H1 (cell line): ENCODE measurements around the gene VSTM4. TPM values are rescaled to one million over a fixed set of nuclear protein-coding genes. Genes with fewer than 3 reads are reported as not detected.
A peak's percentile ranks its signal among the peaks of the same experiment; 100 is the strongest.

Experiments used
- CTCF ChIA-PET: fragments of 300-600 bp; sonication (Branson Sonifier 250); formaldehyde crosslinking; loops from one replicate; lab custom pipeline; 2021; ENCODE audit not compliant: partially characterized antibody; lab: Charles Lee
- POLR2A ChIA-PET: fragments of 300-600 bp; sonication (Branson Sonifier 250); formaldehyde crosslinking; loops from one replicate; lab custom pipeline; 2021; ENCODE audit warnings: inconsistent platforms; ENCODE audit not compliant: partially characterized antibody; lab: Charles Lee
- DNase-seq, 2 experiments: peaks; one replicate each; pipeline versions ENCODE4 v3.0.0 to v3.0.0-alpha.2; 2010 to 2022; ENCODE audit warnings: low spot score in 2 of 2, low read depth in 1 of 2, mixed read lengths in 1 of 2
- FAIRE-seq: peaks from 2 replicates; lab custom pipeline; 2011; peaks lifted over from hg19 to GRCh38; lab: Jason Lieb, UNC
- H2AFZ ChIP-seq: 2 replicates; pipeline ENCODE4 v1.8.1; 2012; ENCODE audit warnings: low read length, inconsistent platforms
- H2AK5ac ChIP-seq: 2 replicates; pipeline ENCODE4 v1.6.1; 2013; ENCODE audit warnings: low read depth, low read length
- H2BK120ac ChIP-seq: replicated peaks from 2 replicates; pipeline ENCODE3; 2013; ENCODE audit warnings: low read depth, low read length, inconsistent platforms
- H2BK12ac ChIP-seq: 2 replicates; pipeline ENCODE4 v1.6.1; 2013; ENCODE audit warnings: low read depth, low read length
- H2BK15ac ChIP-seq: 2 replicates; pipeline ENCODE4 v1.6.1; 2013; ENCODE audit warnings: low read length
- H2BK20ac ChIP-seq: 2 replicates; pipeline ENCODE4 v1.6.1; 2013; ENCODE audit warnings: low read length
- H2BK5ac ChIP-seq: 2 replicates; pipeline ENCODE4 v1.6.1; 2013; ENCODE audit warnings: low read depth, low read length
- H3K14ac ChIP-seq: 2 replicates; pipeline ENCODE4 v1.6.1; 2013; ENCODE audit warnings: inconsistent platforms; ENCODE audit not compliant: insufficient read length
- H3K18ac ChIP-seq: 2 replicates; pipeline ENCODE4 v1.6.1; 2013; ENCODE audit warnings: low read length; ENCODE audit errors: extremely low read depth
- H3K23ac ChIP-seq: 2 replicates; pipeline ENCODE4 v1.6.1; 2013; ENCODE audit warnings: inconsistent platforms; ENCODE audit not compliant: insufficient read length
- H3K23me2 ChIP-seq: 2 replicates; pipeline ENCODE4 v1.6.1; 2013; ENCODE audit warnings: low read depth, low read length
- H3K27ac ChIP-seq: 2 replicates; pipeline ENCODE4 v1.6.1; 2011; ENCODE audit warnings: low read depth, low read length, inconsistent platforms
- H3K27me3 ChIP-seq, 4 experiments: replicated peaks in 1 of 4; 1 replicate in 1 of 4; 2 replicates in 3 of 4; pipeline versions ENCODE4 v1.6.1 to v1.8.1; 2011 to 2013; ENCODE audit warnings: low read length in 3 of 4, mild to moderate bottlenecking in 3 of 4, inconsistent platforms in 2 of 4, mixed read lengths in 2 of 4, moderate library complexity in 1 of 4; ENCODE audit not compliant: control insufficient read depth in 3 of 4, insufficient read depth in 3 of 4; ENCODE audit errors: extremely low read depth in 1 of 4
- H3K36me3 ChIP-seq, 4 experiments: 2 replicates each; pipeline versions ENCODE4 v1.6.1 to v1.8.1; 2011 to 2013; ENCODE audit warnings: mild to moderate bottlenecking in 4 of 4, low read length in 3 of 4, moderate library complexity in 2 of 4, control low read depth in 1 of 4, inconsistent platforms in 1 of 4; ENCODE audit not compliant: insufficient read depth in 4 of 4, control insufficient read depth in 2 of 4
- H3K4ac ChIP-seq: replicated peaks from 2 replicates; pipeline ENCODE3; 2013; ENCODE audit warnings: low read length, low read depth, mixed read lengths, inconsistent platforms; ENCODE audit not compliant: insufficient read length
- H3K4me1 ChIP-seq, 4 experiments: replicated peaks in 1 of 4; 1 replicate in 1 of 4; 2 replicates in 3 of 4; pipeline versions ENCODE4 v1.6.1 to v1.8.1; 2011 to 2013; ENCODE audit warnings: low read length in 3 of 4, inconsistent platforms in 2 of 4, mixed read lengths in 1 of 4; ENCODE audit not compliant: insufficient read depth in 4 of 4, control insufficient read depth in 3 of 4
- H3K4me2 ChIP-seq, 2 experiments: 2 replicates each; pipeline versions ENCODE4 v1.6.1 to v1.8.1; 2011 to 2013; ENCODE audit warnings: low read depth in 2 of 2, low read length in 2 of 2, control low read depth in 1 of 2, inconsistent platforms in 1 of 2, mild to moderate bottlenecking in 1 of 2; ENCODE audit not compliant: insufficient read depth in 1 of 2
- H3K4me3 ChIP-seq, 4 experiments: fragments of 200-600, 300-600 bp in 1 of 4; sonication (generic), shearing (Covaris generic), sonication (Bioruptor Twin) in 1 of 4; 2 replicates each; pipeline versions ENCODE4 v1.5.1 to v1.8.1; 2011 to 2016; ENCODE audit warnings: low read length in 4 of 4, low read depth in 3 of 4, control low read depth in 2 of 4, inconsistent platforms in 2 of 4, mild to moderate bottlenecking in 2 of 4, mixed read lengths in 1 of 4, moderate library complexity in 1 of 4; ENCODE audit not compliant: insufficient read depth in 2 of 4; ENCODE audit errors: extremely low read depth in 1 of 4
- H3K56ac ChIP-seq: replicated peaks from 2 replicates; pipeline ENCODE3; 2013; ENCODE audit warnings: low read depth, mild to moderate bottlenecking, mixed read lengths, low read length, inconsistent platforms; ENCODE audit not compliant: insufficient read length
- H3K79me1 ChIP-seq: 2 replicates; pipeline ENCODE4 v1.6.1; 2013; ENCODE audit warnings: low read depth, low read length, control low read depth
- H3K79me2 ChIP-seq, 2 experiments: 2 replicates each; pipeline versions ENCODE4 v1.6.1 to v1.8.1; 2012 to 2013; ENCODE audit warnings: low read length in 2 of 2, mild to moderate bottlenecking in 2 of 2, inconsistent platforms in 1 of 2; ENCODE audit not compliant: insufficient read depth in 2 of 2, control insufficient read depth in 1 of 2
- H3K9ac ChIP-seq, 4 experiments: replicated peaks in 1 of 4; 1 replicate in 1 of 4; 2 replicates in 3 of 4; pipeline versions ENCODE4 v1.6.1 to v1.8.1; 2011 to 2013; ENCODE audit warnings: low read depth in 3 of 4, low read length in 3 of 4, control low read depth in 2 of 4, mild to moderate bottlenecking in 2 of 4, moderate library complexity in 2 of 4, inconsistent platforms in 1 of 4; ENCODE audit errors: extremely low read depth in 1 of 4
- H3K9me3 ChIP-seq, 2 experiments: 2 replicates each; pipeline versions ENCODE4 v1.6.1 to v1.8.1; 2012 to 2013; ENCODE audit warnings: mild to moderate bottlenecking in 2 of 2, moderate library complexity in 2 of 2, control low read depth in 1 of 2, inconsistent platforms in 1 of 2, low read depth in 1 of 2, low read length in 1 of 2, mixed read lengths in 1 of 2; ENCODE audit not compliant: insufficient read depth in 2 of 2
- H4K20me1 ChIP-seq, 2 experiments: replicated peaks in 1 of 2; 2 replicates each; pipeline versions ENCODE3 to v1.8.1; 2011 to 2013; ENCODE audit warnings: inconsistent platforms in 2 of 2, low read length in 2 of 2, mild to moderate bottlenecking in 1 of 2; ENCODE audit not compliant: insufficient read depth in 2 of 2, control insufficient read depth in 1 of 2
- H4K5ac ChIP-seq: 2 replicates; pipeline ENCODE4 v1.6.1; 2013; ENCODE audit warnings: low read length, low read depth, mixed read lengths, inconsistent platforms; ENCODE audit not compliant: insufficient read length
- H4K8ac ChIP-seq: 2 replicates; pipeline ENCODE4 v1.8.0; 2013; ENCODE audit warnings: mild to moderate bottlenecking, moderate library complexity, low read length, inconsistent platforms; ENCODE audit not compliant: insufficient read depth; ENCODE audit errors: extremely low read depth
- H4K91ac ChIP-seq: replicated peaks from 2 replicates; pipeline ENCODE3; 2013; ENCODE audit warnings: low read length, mixed read lengths, inconsistent platforms; ENCODE audit not compliant: insufficient read length
- CREB1 ChIP-seq: IDR thresholded peaks from 2 replicates; pipeline ENCODE4 v1.6.1; 2012; ENCODE audit warnings: inconsistent platforms
- CTCF ChIP-seq, 3 experiments: IDR thresholded peaks; 1 replicate in 2 of 3; 2 replicates in 1 of 3; pipeline versions ENCODE4 v1.5.1 to v1.6.1; 2011; ENCODE audit warnings: low read length in 3 of 3, mild to moderate bottlenecking in 3 of 3, inconsistent platforms in 2 of 3, low read depth in 1 of 3, moderate library complexity in 1 of 3; ENCODE audit not compliant: insufficient read depth in 1 of 3; ENCODE audit errors: control extremely low read depth in 1 of 3
- E2F6 ChIP-seq: IDR thresholded peaks from 2 replicates; pipeline ENCODE4 v1.6.1; 2012; ENCODE audit warnings: inconsistent platforms
- EP300 ChIP-seq, 2 experiments: IDR thresholded peaks; 1 replicate in 1 of 2; 2 replicates in 1 of 2; pipeline ENCODE4 v1.6.1; 2011 to 2012; ENCODE audit warnings: low read depth in 2 of 2, low read length in 2 of 2, mild to moderate bottlenecking in 2 of 2, borderline replicate concordance in 1 of 2, inconsistent platforms in 1 of 2, moderate library complexity in 1 of 2
- MAX ChIP-seq: IDR thresholded peaks from 2 replicates; pipeline ENCODE4 v1.6.1; 2012; ENCODE audit warnings: inconsistent platforms
- POLR2A ChIP-seq, 2 experiments: IDR thresholded peaks; 1 replicate in 1 of 2; 2 replicates in 1 of 2; pipeline ENCODE4 v1.6.1; 2011; ENCODE audit warnings: low read depth in 2 of 2, low read length in 2 of 2, mild to moderate bottlenecking in 2 of 2; ENCODE audit errors: control extremely low read depth in 1 of 2
- POU5F1 ChIP-seq: IDR thresholded peaks from 2 replicates; pipeline ENCODE4 v1.6.1; 2011; ENCODE audit warnings: low read depth, mild to moderate bottlenecking, low read length, moderate library complexity
- RAD21 ChIP-seq, 2 experiments: IDR thresholded peaks in 1 of 2; conservative IDR thresholded peaks in 1 of 2; 2 replicates each; pipeline ENCODE4 v1.6.1; 2011; ENCODE audit warnings: low read depth in 2 of 2, low read length in 2 of 2, improper control_type of control experiment in 1 of 2, inconsistent platforms in 1 of 2, mild to moderate bottlenecking in 1 of 2, moderate library complexity in 1 of 2
- RXRA ChIP-seq: IDR thresholded peaks from 2 replicates; pipeline ENCODE4 v1.6.1; 2011; ENCODE audit warnings: low read depth, mild to moderate bottlenecking, low read length, moderate library complexity; ENCODE audit not compliant: insufficient read depth
- WGBS, 2 experiments: shearing (Covaris generic) in 1 of 2; methylation state at CpG; one replicate each; pipeline versions ENCODE4 v1.1.6 to v1.1.7; 2013 to 2015; ENCODE audit warnings: low lambda C conversion rate in 2 of 2, mixed read lengths in 2 of 2, inconsistent platforms in 1 of 2, low coverage in 1 of 2, missing lambda C conversion rate in 1 of 2; ENCODE audit not compliant: insufficient replicate concordance in 2 of 2, insufficient coverage in 1 of 2, insufficient read length in 1 of 2; ENCODE audit errors: extremely low coverage in 1 of 2, missing lambda C conversion rate in 1 of 2; 5-methylcytosine and 5-hydroxymethylcytosine counted together
- polyA plus RNA-seq, 7 experiments: library from polyadenylated mRNA; depleted of rRNA in 3 of 7; stranded (reverse) in 5 of 7; unstranded in 2 of 7; fragments of >200 nt in 5 of 7; fragments of 200-250 nt in 2 of 7; gene quantifications; 1 replicate in 5 of 7; 2 replicates in 1 of 7; 4 replicates in 1 of 7; pipeline versions ENCODE4 v1.2.1 to v1.2.3, GENCODE V29; 2011 to 2013; ENCODE audit warnings: missing spikeins in 2 of 7, mixed read lengths in 2 of 7
- total RNA-seq: library from RNA; stranded (reverse); fragmentation: NEBNext Ultra II Directional; extraction: Animal tissue kit (Norgen Biotek cat#: 25700); gene quantifications from 2 replicates; pipeline ENCODE4 v1.2.1, GENCODE V29; 2021

The VSTM4 gene
- total and polyA plus RNA-seq, 2 of the 8 experiments (the other 6 are each of a cell fraction or from before 2014, with no cell fraction given): 0.48 to 0.73 TPM

GRCh38 chr10:49164559-49165188 is 49.4 kb upstream of the VSTM4 start:
- no peak overlapping the region for H3K23ac ChIP-seq
- H3K4me2 ChIP-seq: no peak overlapping the region
- no peak overlapping the region for H2BK20ac ChIP-seq
- no peak overlapping the region for H3K18ac ChIP-seq
- no peak overlapping the region for H2BK15ac ChIP-seq
- no peak overlapping the region for H3K4ac ChIP-seq
- 62% methylated on average over 9 of the region's 9 CpGs; no CpG with 5 or more reads in 1 of the 2 experiments for WGBS, 2 experiments
- H2AK5ac ChIP-seq: no peak overlapping the region
- no peak overlapping the region for H4K5ac ChIP-seq
- H3K36me3 ChIP-seq: no peaks in the 10 kb centered on the region
- no peak overlapping the region for H3K4me3 ChIP-seq
- DNase-seq (peak in 1 of 2 experiments; percentile 78), FAIRE-seq (peak; percentile 28)
- no peak overlapping the region for H3K56ac ChIP-seq
- H2BK12ac ChIP-seq: no peak overlapping the region
- H4K91ac ChIP-seq: no peak overlapping the region
- H3K79me2 ChIP-seq: no peaks in the 10 kb centered on the region
- H2BK5ac ChIP-seq: no peak overlapping the region
- no peaks in the 10 kb centered on the region for H3K79me1 ChIP-seq
- H3K27ac ChIP-seq: no peak overlapping the region
- no peak overlapping the region for H2AFZ ChIP-seq
- H3K4me1 ChIP-seq: peaks cover 0 to 2% (median 0%) of the 10 kb centered on the region in 4 experiments; a peak in 2 of 7 replicates
- H3K9ac ChIP-seq: no peak overlapping the region
- no peak overlapping the region for H4K8ac ChIP-seq
- no peaks in the 10 kb centered on the region for H4K20me1 ChIP-seq
- ChIA-PET POLR2A (no interaction called here), CTCF (interaction anchor here (0.6 to 5.5 kb wide), 53 partner anchors 9 to 506 kb away, joined by 3 to 49 read pairs (median 4); partner anchors contain the start of gene TMEM273)
- no peak overlapping the region for H2BK120ac ChIP-seq
- H3K14ac ChIP-seq: no peak overlapping the region
- no peaks in the 10 kb centered on the region for H3K9me3 ChIP-seq
- no peaks in the 10 kb centered on the region for H3K27me3 ChIP-seq
- no peaks in the 10 kb centered on the region for H3K23me2 ChIP-seq
- no peak for TF ChIP-seq RXRA
- TF ChIP-seq CTCF (IDR thresholded peaks at IDR 0.05; ENCODE audit: control extremely low read depth in 1 of 3, insufficient read depth in 1 of 3, low read depth in 1 of 3, low read length in 3 of 3): peak; percentile 74 to 97 (median 92)
- TF ChIP-seq MAX: peak; percentile 76
- TF ChIP-seq RAD21 (IDR thresholded peaks at IDR 0.05 in 1 of 2, conservative IDR thresholded peaks at IDR 0.05 in 1 of 2; ENCODE audit: low read depth in 2 of 2, low read length in 2 of 2): peak; percentile 80 to 87
- no peak for TF ChIP-seq EP300 (IDR thresholded peaks at IDR 0.05; ENCODE audit: borderline replicate concordance in 1 of 2, low read depth in 2 of 2, low read length in 2 of 2)
- no peak for TF ChIP-seq POLR2A (IDR thresholded peaks at IDR 0.05; ENCODE audit: control extremely low read depth in 1 of 2, low read depth in 2 of 2, low read length in 2 of 2)
- peak; percentile 29; the same call in 1 of the 2 replicates for TF ChIP-seq E2F6
- peak; percentile 41; the same call in 1 of the 2 replicates for TF ChIP-seq CREB1
- TF ChIP-seq POU5F1: no peak
